Gastroesophageal sphincter (tissue), 3 donors: ENCODE measurements around the gene CPAMD8.

Experiments
- CTCF ChIP-seq, 4 experiments: fragments of 200-600 bp in 2 of 4; fragments of 450-650 bp in 2 of 4; sonication (generic) in 1 of 4; IDR thresholded peaks; one replicate each; pipeline ENCODE4 v1.5.1; 2017 to 2019; ENCODE audit warnings: antibody characterized with exemption in 4 of 4, mild to moderate bottlenecking in 2 of 4, moderate library complexity in 2 of 4
- EP300 ChIP-seq: sonication (generic); formaldehyde crosslinking; IDR thresholded peaks from one replicate; pipeline ENCODE4 v1.6.1; 2017; ENCODE audit warnings: antibody characterized with exemption, mild to moderate bottlenecking
- POLR2AphosphoS5 ChIP-seq: sonication (generic); formaldehyde crosslinking; IDR thresholded peaks from one replicate; pipeline ENCODE4 v1.6.1; 2017; ENCODE audit warnings: antibody characterized with exemption

DNA sequence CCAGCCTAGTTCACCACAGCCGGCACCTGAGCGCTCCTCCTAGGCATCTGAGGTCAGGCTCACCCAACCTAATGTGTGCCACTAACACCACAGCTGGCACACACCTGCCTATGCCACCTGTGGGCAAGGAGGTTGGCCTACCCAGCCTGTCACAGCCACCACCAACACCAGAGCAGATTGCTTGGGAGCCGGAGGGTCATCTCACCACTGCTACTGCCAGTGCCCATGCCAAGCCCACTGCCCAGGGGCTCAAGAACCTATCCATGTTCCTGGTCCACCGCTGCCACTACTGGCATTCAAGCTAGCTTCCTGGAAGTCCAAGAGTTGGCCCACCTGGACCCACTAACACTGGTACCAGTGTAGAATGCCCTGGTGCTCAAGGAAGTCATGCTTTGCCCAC lies 95.3 kb downstream of the CPAMD8 start:
- no peak for TF ChIP-seq CTCF (IDR thresholded peaks at IDR 0.05)
- no peak for TF ChIP-seq POLR2AphosphoS5
- TF ChIP-seq EP300, result no peak
